K562 (cell line): ENCODE measurements around the gene PSORS1C2. TPM values are rescaled to one million over a fixed set of nuclear protein-coding genes. Genes with fewer than 3 reads are reported as not detected.

Experiments used
- CXXC5 ChIP-seq: fragments of 250-450 bp; sonication (Bioruptor Pico); IDR thresholded peaks from 2 replicates; pipeline ENCODE4 v1.8.0; 2022; ENCODE audit warnings: inconsistent platforms, mild to moderate bottlenecking, moderate library complexity
- MGA ChIP-seq: fragments of 450-650 bp; IDR thresholded peaks from 2 replicates; pipeline ENCODE4 v1.6.1; 2016; ENCODE audit warnings: mild to moderate bottlenecking, moderate library complexity
- PREB ChIP-seq: sonication (generic); formaldehyde crosslinking; IDR thresholded peaks from 2 replicates; pipeline ENCODE4 v1.8.1; 2023; ENCODE audit warnings: mild to moderate bottlenecking, missing genetic modification reagents
- polyA plus RNA-seq, 8 experiments: library from polyadenylated mRNA; depleted of rRNA in 4 of 8; stranded (reverse) in 5 of 8; unstranded in 3 of 8; fragments of >200 nt; fragmentation: Nextera tagmentation in 2 of 8; fragmentation: Illumina TruSeq in 1 of 8; extraction: Ambion mirVana in 2 of 8; extraction: Trizol in 1 of 8; gene quantifications; 2 replicates each; pipeline versions ENCODE4 v1.2.1 to v1.2.3, GENCODE V29; 2011 to 2014; ENCODE audit warnings: inconsistent platforms in 1 of 8, missing spikeins in 1 of 8
- total RNA-seq, 7 experiments: library from RNA; depleted of rRNA in 6 of 7; stranded (reverse); fragments of >200 nt in 6 of 7; fragmentation: Illumina TruSeq in 2 of 7; extraction: Trizol in 2 of 7; gene quantifications; 2 replicates each; pipeline versions ENCODE4 v1.2.1 to v1.2.3, GENCODE V29; 2011 to 2021; ENCODE audit warnings: low replicate concordance in 1 of 7

Gene PSORS1C2
- total and polyA plus RNA-seq, 9 of the 15 experiments (the other 6 are each of a cell fraction or from before 2014, with no cell fraction given) = not detected

GRCh38 chr6:31152781-31153180, 13.9 kb upstream of the PSORS1C2 start (continued):
- TF ChIP-seq MGA (no peak), CXXC5 (CRISPR knock-in tag) (no peak), PREB (CRISPR knock-in tag) (no peak)
- TF ChIP-seq, all 486 proteins: peak for 0
